ENCODE data around the gene RCOR1.
"Not testable (repeated sequence)": the region's sequence is repeated elsewhere in the genome, so short reads cannot be mapped to it uniquely, and the experiment has no call there.

GRCh38 chr14:102575846-102576428 lies 16.5 kb upstream of the RCOR1 start:
- TF ChIP-seq POLR2A (IDR thresholded peaks at IDR 0.05; ENCODE audit: low read length); GATA1 (IDR thresholded peaks at IDR 0.05; ENCODE audit: low read depth, low read length): not testable (repeated sequence)

Data from erythroblast (primary cell).